ENCODE results near the gene ANAPC15.

DNA sequence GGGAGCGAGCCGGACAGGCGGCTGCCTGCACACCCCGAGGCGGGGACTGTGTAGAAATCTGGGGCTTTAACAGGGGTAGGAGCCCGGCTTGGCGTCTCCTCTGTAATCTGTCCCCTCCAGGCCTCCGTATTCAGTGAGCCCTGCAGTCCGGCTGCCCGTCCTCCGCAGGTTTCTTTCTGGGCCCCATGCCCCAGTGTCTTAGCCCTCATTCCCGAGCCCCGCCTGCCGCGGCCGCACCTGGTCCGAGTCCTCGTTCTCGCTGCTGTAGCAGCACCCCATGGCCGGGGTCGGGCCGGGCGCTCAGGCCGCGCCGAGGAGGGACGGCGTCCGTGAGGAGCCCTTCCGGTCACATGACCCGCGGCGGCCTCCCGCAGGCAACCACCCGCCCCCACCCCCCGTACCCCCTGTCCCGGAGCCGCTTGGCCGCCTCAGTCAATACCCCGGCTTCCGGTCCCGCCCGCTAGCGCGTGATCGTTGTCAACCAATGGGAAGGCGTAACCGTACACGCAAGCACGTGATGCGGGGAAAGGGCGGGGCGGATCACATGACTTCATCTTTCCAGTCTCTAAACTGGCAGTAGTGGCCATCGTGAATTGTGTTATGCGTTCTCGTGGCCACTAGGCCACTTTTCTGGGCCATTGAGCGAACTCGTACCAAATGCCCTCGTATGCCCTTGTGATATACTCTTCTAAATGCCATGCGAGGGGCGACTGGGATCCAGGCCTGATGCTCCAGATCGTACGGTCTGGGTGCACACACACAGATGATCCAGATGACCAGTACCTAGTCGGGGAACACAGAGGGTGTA is 9.3 kb downstream of the ANAPC15 start, which contains the start of gene LAMTOR1:
- TF ChIP-seq, protein P1, sequence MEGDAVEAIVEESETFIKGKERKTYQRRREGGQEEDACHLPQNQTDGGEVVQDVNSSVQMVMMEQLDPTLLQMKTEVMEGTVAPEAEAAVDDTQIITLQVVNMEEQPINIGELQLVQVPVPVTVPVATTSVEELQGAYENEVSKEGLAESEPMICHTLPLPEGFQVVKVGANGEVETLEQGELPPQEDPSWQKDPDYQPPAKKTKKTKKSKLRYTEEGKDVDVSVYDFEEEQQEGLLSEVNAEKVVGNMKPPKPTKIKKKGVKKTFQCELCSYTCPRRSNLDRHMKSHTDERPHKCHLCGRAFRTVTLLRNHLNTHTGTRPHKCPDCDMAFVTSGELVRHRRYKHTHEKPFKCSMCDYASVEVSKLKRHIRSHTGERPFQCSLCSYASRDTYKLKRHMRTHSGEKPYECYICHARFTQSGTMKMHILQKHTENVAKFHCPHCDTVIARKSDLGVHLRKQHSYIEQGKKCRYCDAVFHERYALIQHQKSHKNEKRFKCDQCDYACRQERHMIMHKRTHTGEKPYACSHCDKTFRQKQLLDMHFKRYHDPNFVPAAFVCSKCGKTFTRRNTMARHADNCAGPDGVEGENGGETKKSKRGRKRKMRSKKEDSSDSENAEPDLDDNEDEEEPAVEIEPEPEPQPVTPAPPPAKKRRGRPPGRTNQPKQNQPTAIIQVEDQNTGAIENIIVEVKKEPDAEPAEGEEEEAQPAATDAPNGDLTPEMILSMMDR (IDR thresholded peaks at IDR 0.05; ENCODE audit: low read length), result peak; percentile 47
- no peak for TF ChIP-seq EZH2 (optimal IDR thresholded peaks at IDR 0.05; ENCODE audit: low read depth, low read length)
